Stimulated activated CD8-positive, alpha-beta memory T cell treated with anti-CD3 and anti-CD28 coated beads, Interleukin-7, amount 100 ng/mL, for 48 hours (primary cell): ENCODE measurements around the gene CNOT10.
A peak's percentile ranks its signal among the peaks of the same experiment; 100 is the strongest.
"Not testable (repeated sequence)": the region's sequence is repeated elsewhere in the genome, so short reads cannot be mapped to it uniquely, and the experiment has no call there.

Experiments
- DNase-seq, 2 donors: peaks; one replicate each; pipeline ENCODE4 v3.0.0-alpha.2; 2020; ENCODE audit warnings: low read depth in 1 of 2; ENCODE audit errors: extremely low read depth in 1 of 2

Gene CNOT10

GRCh38 chr3:32685543-32686185 lies 676 bp downstream of the CNOT10 start:
- peak in 1 of 2 donors; percentile 1 for DNase-seq

GRCh38 chr3:32686713-32687112 lies 1.7 kb downstream of the CNOT10 start:
- DNase-seq, result no peak

- no peak for DNase-seq
Measured at GRCh38 chr3:32691847-32692246, 6.9 kb downstream of the CNOT10 start.

- DNase-seq, result no peak
Measured at GRCh38 chr3:32696523-32696922, 11.5 kb downstream of the CNOT10 start.

- DNase-seq, result no peak
Measured at GRCh38 chr3:32698506-32698905, 13.5 kb downstream of the CNOT10 start.

- DNase-seq, result no peak
Measured at GRCh38 chr3:32699429-32699828, 14.4 kb downstream of the CNOT10 start.

GRCh38 chr3:32700244-32700643 lies 15.3 kb downstream of the CNOT10 start:
- no peak for DNase-seq

GRCh38 chr3:32703491-32703972 lies 18.5 kb downstream of the CNOT10 start:
- no peak for DNase-seq

- DNase-seq, result no peak
Measured at GRCh38 chr3:32705232-32705631, 20.2 kb downstream of the CNOT10 start.

GRCh38 chr3:32706348-32707025 lies 21.5 kb downstream of the CNOT10 start:
- no peak for DNase-seq

- no peak for DNase-seq
Measured at GRCh38 chr3:32707026-32707370, 22.0 kb downstream of the CNOT10 start.

GRCh38 chr3:32708672-32709283 lies 23.8 kb downstream of the CNOT10 start:
- DNase-seq, result no peak

- no peak for DNase-seq
Measured at GRCh38 chr3:32709346-32709745, 24.4 kb downstream of the CNOT10 start.

GRCh38 chr3:32712506-32713055 lies 27.6 kb downstream of the CNOT10 start:
- no peak for DNase-seq

GRCh38 chr3:32713181-32713580 lies 28.2 kb downstream of the CNOT10 start:
- no peak for DNase-seq

- no peak for DNase-seq
Measured at GRCh38 chr3:32719335-32719734, 34.3 kb downstream of the CNOT10 start.

GRCh38 chr3:32719931-32720330 lies 34.9 kb downstream of the CNOT10 start:
- DNase-seq, result no peak

- DNase-seq, result no peak
Measured at GRCh38 chr3:32725721-32726120, 40.7 kb downstream of the CNOT10 start.

- no peak for DNase-seq
Measured at GRCh38 chr3:32733631-32734229, 48.7 kb downstream of the CNOT10 start.

GRCh38 chr3:32734756-32735155 lies 49.8 kb downstream of the CNOT10 start:
- no peak for DNase-seq

GRCh38 chr3:32743470-32743869 lies 58.5 kb downstream of the CNOT10 start:
- not testable (repeated sequence) for DNase-seq
